Activated CD4-positive, alpha-beta T cell treated with anti-CD3 and anti-CD28 coated beads, Interleukin-2, amount 10 ng/mL, durations not matched to agents 24 days and 14 days (primary cell): ENCODE results near the gene PLEKHA4. TPM values are rescaled to one million over a fixed set of nuclear protein-coding genes. Genes with fewer than 3 reads are reported as not detected.
"Not testable (repeated sequence)": the region's sequence is repeated elsewhere in the genome, so short reads cannot be mapped to it uniquely, and the experiment has no call there.

Experiments
- DNase-seq: peaks from one replicate; pipeline ENCODE4 v3.0.0; 2022
- H3K27ac Mint-ChIP-seq: one replicate; pipeline ENCODE4 v1.8.0; 2022; ENCODE audit warnings: mild to moderate bottlenecking, mixed read lengths
- H3K27me3 Mint-ChIP-seq: one replicate; pipeline ENCODE4 v1.8.0; 2022; ENCODE audit warnings: mixed read lengths
- H3K36me3 Mint-ChIP-seq: one replicate; pipeline ENCODE4 v1.8.0; 2022; ENCODE audit warnings: low read depth, mild to moderate bottlenecking, mixed read lengths
- H3K4me1 Mint-ChIP-seq: one replicate; pipeline ENCODE4 v1.8.0; 2021; ENCODE audit warnings: mixed read lengths
- H3K4me3 Mint-ChIP-seq: one replicate; pipeline ENCODE4 v1.8.0; 2022; ENCODE audit warnings: mild to moderate bottlenecking, moderate library complexity, mixed read lengths
- H3K9me3 Mint-ChIP-seq: one replicate; pipeline ENCODE4 v1.8.0; 2021; ENCODE audit warnings: mixed read lengths
- intact Hi-C: fragments of 100-400 bp; cut with micrococcal nuclease; formaldehyde crosslinking; loops from one replicate; pipeline ENCODE4 v1.15.1; 2023
- total RNA-seq: library from RNA; stranded (reverse); gene quantifications from 2 replicates; pipeline ENCODE4 v1.2.3, GENCODE V29; 2022

PLEKHA4 gene, protein sequence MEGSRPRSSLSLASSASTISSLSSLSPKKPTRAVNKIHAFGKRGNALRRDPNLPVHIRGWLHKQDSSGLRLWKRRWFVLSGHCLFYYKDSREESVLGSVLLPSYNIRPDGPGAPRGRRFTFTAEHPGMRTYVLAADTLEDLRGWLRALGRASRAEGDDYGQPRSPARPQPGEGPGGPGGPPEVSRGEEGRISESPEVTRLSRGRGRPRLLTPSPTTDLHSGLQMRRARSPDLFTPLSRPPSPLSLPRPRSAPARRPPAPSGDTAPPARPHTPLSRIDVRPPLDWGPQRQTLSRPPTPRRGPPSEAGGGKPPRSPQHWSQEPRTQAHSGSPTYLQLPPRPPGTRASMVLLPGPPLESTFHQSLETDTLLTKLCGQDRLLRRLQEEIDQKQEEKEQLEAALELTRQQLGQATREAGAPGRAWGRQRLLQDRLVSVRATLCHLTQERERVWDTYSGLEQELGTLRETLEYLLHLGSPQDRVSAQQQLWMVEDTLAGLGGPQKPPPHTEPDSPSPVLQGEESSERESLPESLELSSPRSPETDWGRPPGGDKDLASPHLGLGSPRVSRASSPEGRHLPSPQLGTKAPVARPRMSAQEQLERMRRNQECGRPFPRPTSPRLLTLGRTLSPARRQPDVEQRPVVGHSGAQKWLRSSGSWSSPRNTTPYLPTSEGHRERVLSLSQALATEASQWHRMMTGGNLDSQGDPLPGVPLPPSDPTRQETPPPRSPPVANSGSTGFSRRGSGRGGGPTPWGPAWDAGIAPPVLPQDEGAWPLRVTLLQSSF
- 1.8 and 1.9 TPM in 2 replicates for total RNA-seq

DNA sequence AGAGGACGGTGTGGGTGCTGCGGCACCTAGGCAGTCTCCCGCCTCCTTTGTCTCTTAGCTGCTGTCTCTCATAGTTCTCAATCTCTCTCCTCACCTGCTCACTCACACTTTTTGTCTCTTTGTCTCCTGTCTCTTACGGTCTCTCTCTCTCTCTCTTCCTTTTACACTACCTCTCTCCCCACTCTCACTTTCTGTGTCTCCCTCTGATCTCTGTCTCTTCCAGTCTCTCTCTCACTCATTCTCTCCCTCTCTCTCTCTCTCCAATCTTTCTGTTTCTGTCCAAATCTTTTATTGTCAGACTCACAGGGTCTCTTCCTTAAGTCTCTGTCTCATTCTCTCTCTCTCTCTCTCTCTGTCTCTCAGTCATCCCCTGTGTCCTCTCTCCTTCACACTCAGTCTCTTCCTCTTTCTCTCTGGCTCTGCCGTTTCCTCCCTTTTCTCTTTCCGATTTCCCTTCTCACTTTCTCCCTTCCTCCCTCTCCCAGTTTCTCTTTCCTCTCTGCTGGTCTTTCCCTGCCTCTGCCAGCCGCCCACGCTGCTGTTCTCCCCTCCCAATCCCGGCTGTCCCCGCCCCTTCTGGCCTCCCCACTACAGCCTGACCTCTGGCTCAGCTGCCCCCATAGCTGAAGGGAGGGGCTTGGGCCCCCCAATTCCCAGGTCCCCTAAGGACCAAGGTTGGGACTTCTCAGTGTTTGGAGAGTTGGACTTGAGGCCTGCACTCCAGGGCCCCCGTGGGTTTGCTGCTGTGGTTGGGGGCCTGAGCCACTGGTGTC, at the start of gene PLEKHA4:
Gene PLEKHA4 (minus strand): TSS at position 504 of the 773 bp plus-strand sequence. CDS start 997 bp downstream, outside the sequence.
- no peak within 1 kb of the TSS for H3K4me3 Mint-ChIP-seq
- H3K4me1 Mint-ChIP-seq: peaks cover 13% of the 10 kb centered on the region
- H3K27me3 Mint-ChIP-seq: peaks cover 10% of the 10 kb centered on the region
- DNase-seq: no peak
- H3K9me3 Mint-ChIP-seq: no peaks in the 10 kb centered on the region
- intact Hi-C loops: no loop called here
- peak within 1 kb of the TSS; percentile 5 for H3K27ac Mint-ChIP-seq
- peaks cover 10% of the 10 kb centered on the region for H3K36me3 Mint-ChIP-seq

DNA sequence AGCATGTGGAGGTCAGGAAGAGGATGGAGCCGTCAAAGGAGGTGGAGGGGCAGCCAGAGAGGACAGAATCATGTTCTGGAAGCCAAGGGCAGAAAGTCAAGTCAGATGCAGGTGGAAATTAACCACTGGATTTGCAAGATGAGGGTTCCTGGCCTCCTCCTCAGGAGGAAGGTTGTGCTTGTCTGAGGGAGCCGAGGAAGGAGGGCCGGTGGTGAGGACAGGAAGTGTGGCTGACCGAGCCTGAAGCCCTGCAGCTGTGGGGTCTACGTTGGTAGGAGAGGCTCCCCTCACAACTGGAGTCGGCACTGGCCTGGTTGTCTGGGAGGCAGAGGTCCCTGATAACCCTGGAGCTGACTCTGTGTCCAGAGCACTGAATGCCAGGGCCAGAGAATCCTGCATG, 49.7 kb upstream of the PLEKHA4 start:
- Mint-ChIP-seq H3K27me3 (no peaks in the 10 kb centered on the region), H3K27ac (no peak overlapping the region), H3K4me1 (no peaks in the 10 kb centered on the region), H3K9me3 (no peaks in the 10 kb centered on the region), H3K36me3 (peaks cover 38% of the 10 kb centered on the region), H3K4me3 (no peak overlapping the region)
- DNase-seq: no peak
- intact Hi-C loops: no loop called here

DNA sequence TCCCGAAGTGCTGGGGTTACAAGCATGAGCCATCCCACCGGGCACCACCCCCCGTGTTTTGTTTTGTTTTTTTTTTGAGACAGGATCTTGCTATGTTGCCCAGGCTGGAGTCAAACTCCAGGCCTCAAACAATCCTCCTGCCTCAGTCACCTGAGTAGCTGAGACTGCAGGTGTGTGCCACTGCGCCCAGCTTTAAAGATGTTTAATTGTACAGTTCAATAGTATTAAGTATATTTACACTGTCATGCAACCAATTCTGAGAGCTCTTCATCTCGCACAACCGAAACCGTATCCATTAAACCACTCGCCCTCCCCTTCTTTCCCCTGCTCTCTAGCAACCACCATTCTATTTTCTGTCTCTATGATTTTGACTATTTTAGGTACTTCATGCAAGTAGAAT, 47.3 kb upstream of the PLEKHA4 start:
- intact Hi-C loops: no loop called here
- Mint-ChIP-seq H3K27me3 (no peaks in the 10 kb centered on the region), H3K4me3 (no peak overlapping the region), H3K4me1 (no peaks in the 10 kb centered on the region), H3K9me3 (no peaks in the 10 kb centered on the region), H3K27ac (peak overlapping the region; percentile 1), H3K36me3 (peaks cover 44% of the 10 kb centered on the region)
- no peak for DNase-seq

DNA sequence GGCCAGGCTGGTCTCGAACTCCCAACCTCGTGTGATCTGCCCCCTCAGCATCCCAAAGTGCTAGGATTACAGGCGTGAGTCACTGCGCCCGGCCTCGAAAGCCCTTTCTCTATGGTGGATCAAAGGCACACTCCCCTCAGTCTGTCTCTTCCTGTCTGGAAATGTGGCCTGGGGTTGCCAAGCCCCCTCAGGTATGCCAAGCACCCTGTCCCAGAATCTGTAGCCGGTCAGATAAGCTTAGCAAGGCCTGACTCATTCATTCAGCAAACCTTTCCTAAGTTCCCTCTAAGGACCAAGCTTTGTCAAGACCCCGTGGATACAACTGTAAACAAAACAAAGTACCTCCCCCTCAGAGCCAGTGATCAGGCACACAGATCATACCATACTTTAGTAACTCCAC, 45.8 kb upstream of the PLEKHA4 start:
- H3K4me3 Mint-ChIP-seq: no peak overlapping the region
- no peaks in the 10 kb centered on the region for H3K27me3 Mint-ChIP-seq
- peaks cover 50% of the 10 kb centered on the region for H3K36me3 Mint-ChIP-seq
- intact Hi-C loops: no loop called here
- no peaks in the 10 kb centered on the region for H3K9me3 Mint-ChIP-seq
- no peak for DNase-seq
- no peaks in the 10 kb centered on the region for H3K4me1 Mint-ChIP-seq
- no peak overlapping the region for H3K27ac Mint-ChIP-seq

DNA sequence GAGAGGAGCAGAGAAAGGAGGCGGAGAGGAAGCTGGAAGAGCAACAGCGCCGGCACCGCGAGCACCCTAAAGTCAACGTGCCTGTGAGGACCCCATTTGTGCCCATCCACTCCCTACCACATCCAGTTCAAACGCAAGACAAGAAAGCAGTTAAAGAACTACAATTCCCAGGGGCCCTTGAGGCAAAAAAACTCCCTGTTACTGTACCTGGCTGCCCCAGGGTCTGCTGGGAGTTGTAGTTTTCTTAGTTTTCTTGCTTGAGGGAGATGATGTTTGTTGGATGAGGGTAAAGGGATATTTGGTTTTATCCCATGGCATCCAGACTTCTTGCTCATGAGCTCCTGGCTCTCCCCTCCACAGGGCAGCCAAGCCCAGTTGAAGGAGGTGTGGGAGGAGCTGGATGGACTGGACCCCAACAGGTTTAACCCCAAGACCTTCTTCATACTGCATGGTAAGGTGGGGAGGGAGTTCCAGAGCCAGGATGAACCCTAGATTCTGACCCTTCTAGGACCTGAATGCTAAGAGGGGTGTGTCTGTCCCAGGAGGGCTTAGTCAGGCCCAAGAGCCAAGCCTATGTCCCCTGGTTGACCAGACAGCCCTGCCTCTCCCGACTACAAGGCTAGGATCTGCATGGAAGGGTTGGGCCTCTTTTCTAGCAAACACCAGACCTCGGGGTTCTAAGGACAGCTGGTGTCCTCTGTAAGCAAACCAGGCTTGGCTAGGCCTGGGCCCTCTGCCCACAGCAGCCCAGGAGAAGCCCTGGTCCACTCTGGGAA, 44.9 kb upstream of the PLEKHA4 start:
- intact Hi-C loops: no loop called here
- no peak overlapping the region for H3K27ac Mint-ChIP-seq

DNA sequence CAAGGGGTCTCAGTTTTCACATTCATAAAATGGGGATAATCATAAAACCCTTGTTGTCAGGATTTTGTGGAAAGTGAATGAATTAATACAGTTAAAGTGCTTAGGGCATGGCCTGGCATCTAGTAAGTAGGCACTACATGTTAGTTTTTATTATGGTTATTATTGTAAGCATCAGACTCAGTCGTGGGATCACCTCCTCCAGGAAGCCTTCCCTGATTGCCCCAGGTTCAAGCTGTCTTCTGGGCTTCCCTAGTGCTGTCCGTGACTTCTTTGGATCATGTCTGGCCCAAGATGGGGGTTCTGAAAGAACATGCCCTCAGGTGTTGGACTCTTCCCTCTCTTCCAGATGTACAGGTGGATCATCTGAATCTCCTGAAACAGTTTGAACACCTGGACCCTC, 42.4 kb upstream of the PLEKHA4 start:
- H3K9me3 Mint-ChIP-seq: no peaks in the 10 kb centered on the region
- H3K27ac Mint-ChIP-seq: no peak overlapping the region
- H3K4me1 Mint-ChIP-seq: no peaks in the 10 kb centered on the region
- H3K4me3 Mint-ChIP-seq: no peak overlapping the region
- intact Hi-C loops: no loop called here
- DNase-seq: no peak
- peaks cover 55% of the 10 kb centered on the region for H3K36me3 Mint-ChIP-seq
- no peaks in the 10 kb centered on the region for H3K27me3 Mint-ChIP-seq

More for the DNA sequence above, 44.9 kb upstream of the PLEKHA4 start:
- Mint-ChIP-seq H3K9me3 (no peaks in the 10 kb centered on the region), H3K4me3 (no peak overlapping the region), H3K4me1 (no peaks in the 10 kb centered on the region), H3K36me3 (peaks cover 49% of the 10 kb centered on the region), H3K27me3 (no peaks in the 10 kb centered on the region)
- peak; percentile 74 for DNase-seq

DNA sequence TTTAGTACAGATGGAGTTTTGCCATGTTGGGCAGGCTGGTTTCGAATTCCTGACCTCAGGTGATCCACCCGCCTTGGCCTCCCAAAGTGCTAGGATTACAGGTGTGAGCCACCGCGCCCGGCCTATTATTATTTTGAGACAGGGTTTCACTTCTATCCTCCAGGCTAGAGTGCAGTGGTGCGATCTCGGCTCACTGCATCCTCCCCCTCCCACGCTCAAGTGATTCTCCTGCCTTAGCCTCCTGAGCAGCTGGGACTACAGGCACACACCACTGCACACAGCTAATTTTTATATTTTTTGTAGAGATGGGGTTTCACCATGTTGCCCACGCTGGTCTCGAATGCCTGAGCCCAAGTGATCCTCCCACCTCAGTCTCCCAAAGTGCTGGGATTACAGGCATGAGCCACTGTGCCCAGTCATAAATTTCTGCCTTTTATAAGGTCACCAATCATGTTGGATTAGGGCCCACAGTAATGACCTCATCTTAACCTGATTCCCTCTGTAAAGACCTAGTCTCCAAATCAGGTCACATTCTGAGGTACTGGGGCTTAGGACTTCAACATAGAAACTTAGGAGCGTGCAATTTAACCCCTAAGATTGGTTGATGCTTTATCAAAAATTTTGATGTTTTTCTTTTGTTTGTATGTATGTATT, 41.1 kb upstream of the PLEKHA4 start:
- intact Hi-C loops, H3K27ac Mint-ChIP-seq, H3K4me3 Mint-ChIP-seq, H3K9me3 Mint-ChIP-seq, H3K4me1 Mint-ChIP-seq, DNase-seq, H3K27me3 Mint-ChIP-seq: not testable (repeated sequence)
- H3K36me3 Mint-ChIP-seq: peaks cover 63% of the 10 kb centered on the region

DNA sequence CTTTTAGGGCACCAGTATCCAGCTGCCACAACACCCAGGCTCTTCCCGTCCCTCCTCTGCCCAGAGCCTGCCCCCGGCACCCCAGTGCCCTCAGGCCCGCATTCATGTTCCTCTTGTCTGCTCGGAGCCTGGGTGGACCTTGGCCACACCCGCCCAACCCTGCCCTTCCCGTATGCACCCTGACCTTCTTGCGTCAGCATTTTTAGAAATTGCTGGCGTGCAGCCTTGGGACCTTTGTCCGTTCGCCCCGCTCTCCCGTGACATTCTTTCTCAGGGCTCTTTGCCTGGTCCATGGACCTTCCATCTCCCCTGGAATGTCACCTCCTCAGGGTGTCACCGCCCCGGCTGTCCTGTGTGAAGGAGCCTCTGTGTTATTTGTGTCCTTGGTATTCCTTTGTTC, 39.3 kb upstream of the PLEKHA4 start:
- Mint-ChIP-seq H3K4me1 (peaks cover 6% of the 10 kb centered on the region), H3K27ac (no peak overlapping the region), H3K4me3 (no peak overlapping the region), H3K36me3 (peaks cover 59% of the 10 kb centered on the region), H3K27me3 (no peaks in the 10 kb centered on the region), H3K9me3 (no peaks in the 10 kb centered on the region)
- DNase-seq: no peak
- intact Hi-C loops: no loop called here

DNA sequence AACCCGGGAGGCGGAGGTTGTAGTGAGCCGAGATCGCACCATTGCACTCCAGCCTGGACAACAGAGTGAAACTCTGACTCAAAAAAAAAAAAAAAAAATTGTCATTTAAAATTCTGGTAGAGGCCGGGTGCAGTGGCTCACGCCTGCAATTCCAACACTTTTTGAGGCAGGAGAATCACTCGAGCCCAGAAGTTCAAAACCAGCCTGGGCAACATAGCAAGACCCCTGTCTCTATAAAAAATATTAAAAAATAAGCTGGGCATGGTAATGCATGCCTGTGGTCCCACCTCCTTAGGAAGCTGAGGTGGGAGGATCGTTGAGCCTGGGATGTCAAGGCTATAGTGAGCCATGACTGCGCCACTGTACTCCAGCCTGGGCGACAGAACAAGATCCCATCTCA, 37.9 kb upstream of the PLEKHA4 start:
- H3K36me3 Mint-ChIP-seq: peaks cover 60% of the 10 kb centered on the region
- peaks cover 17% of the 10 kb centered on the region for H3K4me1 Mint-ChIP-seq

DNA sequence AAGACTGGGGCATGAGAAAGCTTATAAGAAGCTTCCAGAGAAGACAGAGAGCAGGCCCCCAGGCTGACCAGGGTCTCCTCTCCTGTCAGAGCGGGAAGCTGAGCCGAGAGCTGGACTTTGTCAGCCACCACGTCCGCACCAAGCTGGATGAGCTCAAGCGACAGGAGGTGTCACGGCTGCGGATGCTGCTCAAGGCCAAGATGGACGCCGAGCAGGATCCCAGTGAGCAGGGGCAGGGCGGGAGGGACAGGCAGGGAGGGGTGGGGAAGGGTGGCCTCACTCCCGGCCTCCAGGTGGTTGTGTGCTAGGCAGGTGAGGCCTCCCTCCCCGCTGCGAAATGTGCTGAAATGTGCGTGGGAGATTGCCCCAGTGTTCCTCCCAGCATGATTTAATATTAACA, 37.2 kb upstream of the PLEKHA4 start:
- intact Hi-C loops: no loop called here
- Mint-ChIP-seq H3K9me3 (no peaks in the 10 kb centered on the region), H3K36me3 (peaks cover 61% of the 10 kb centered on the region), H3K4me3 (no peak overlapping the region), H3K4me1 (peaks cover 21% of the 10 kb centered on the region), H3K27ac (no peak overlapping the region), H3K27me3 (no peaks in the 10 kb centered on the region)
- no peak for DNase-seq

More for the DNA sequence above, 37.9 kb upstream of the PLEKHA4 start:
- Mint-ChIP-seq H3K9me3 (no peaks in the 10 kb centered on the region), H3K27me3 (no peaks in the 10 kb centered on the region), H3K27ac (no peak overlapping the region), H3K4me3 (no peak overlapping the region)
- DNase-seq: no peak
- intact Hi-C loops: no loop called here

DNA sequence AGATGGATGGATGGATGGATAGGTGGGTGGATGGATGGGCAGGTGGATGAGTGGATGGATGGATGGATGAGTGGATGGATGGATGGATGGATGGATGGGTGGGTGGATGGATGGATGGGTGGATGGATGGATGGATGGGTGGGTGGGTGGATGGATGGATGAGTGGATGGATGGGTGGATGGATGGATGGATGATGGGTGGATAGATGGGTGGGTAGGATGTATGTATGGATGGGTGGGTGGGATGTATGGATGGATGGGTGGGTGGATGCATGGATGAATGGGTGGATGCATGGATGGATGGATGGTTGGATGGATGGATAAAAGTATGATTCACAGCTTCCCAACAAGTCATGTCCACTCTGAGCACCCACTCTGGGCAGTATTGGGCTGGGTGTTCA, 35.4 kb upstream of the PLEKHA4 start:
- H3K4me3 Mint-ChIP-seq, DNase-seq, H3K27ac Mint-ChIP-seq, intact Hi-C loops, H3K27me3 Mint-ChIP-seq, H3K9me3 Mint-ChIP-seq: not testable (repeated sequence)
- Mint-ChIP-seq H3K4me1 (peaks cover 28% of the 10 kb centered on the region), H3K36me3 (peaks cover 53% of the 10 kb centered on the region)

DNA sequence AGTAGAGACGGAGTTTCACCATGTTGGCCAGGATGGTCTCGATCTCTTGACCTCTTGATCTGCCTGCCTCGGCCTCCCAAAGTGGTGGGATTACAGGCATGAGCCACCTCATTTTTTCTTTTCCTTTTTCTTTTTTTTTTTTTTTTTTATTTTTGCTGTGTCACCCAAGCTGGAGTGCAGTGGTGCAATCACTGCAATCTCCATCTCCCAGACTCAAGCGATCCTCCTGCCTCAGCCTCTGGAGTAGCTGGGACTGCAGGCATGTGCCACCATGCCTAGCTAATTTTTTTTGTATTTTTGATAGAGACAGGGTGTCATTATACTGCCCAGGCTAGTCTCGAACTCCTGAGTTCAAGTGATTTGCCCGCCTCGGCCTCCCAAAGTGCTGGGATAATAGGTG, 33.9 kb upstream of the PLEKHA4 start:
- H3K27me3 Mint-ChIP-seq, intact Hi-C loops, H3K9me3 Mint-ChIP-seq, DNase-seq: not testable (repeated sequence)
- Mint-ChIP-seq H3K4me1 (peaks cover 28% of the 10 kb centered on the region), H3K27ac (peak overlapping the region; percentile 20), H3K36me3 (peaks cover 41% of the 10 kb centered on the region), H3K4me3 (peak overlapping the region; percentile 54)
